Measurements from ENCODE around the gene TESK2.

Gene TESK2

GRCh38 chr1:45299981-45300668 lies 190.8 kb downstream of the TESK2 start:
- peak; percentile 35 for DNase-seq

- DNase-seq: no peak
These were observed 191.7 kb downstream of the TESK2 start for GRCh38 chr1:45299296-45299695.

- DNase-seq: no peak
These were observed 193.2 kb downstream of the TESK2 start for GRCh38 chr1:45297666-45298356.
